Measurements from ENCODE around the gene MBOAT1. TPM values are rescaled to one million over a fixed set of nuclear protein-coding genes. Genes with fewer than 3 reads are reported as not detected.
A peak's percentile ranks its signal among the peaks of the same experiment; 100 is the strongest.

MBOAT1 gene
- total and polyA plus RNA-seq, 8 donors, result 2.7 to 21.3 (median 4.6) TPM

GRCh38 chr6:20235041-20235440, 22.8 kb upstream of the MBOAT1 start:
- FAIRE-seq (no peak), ATAC-seq (no peak), DNase-seq (no peak)
- Histone ChIP-seq H3K4me3 (no peak overlapping the region), H3K27me3 (no peaks in the 10 kb centered on the region), H3K36me3 (no peaks in the 10 kb centered on the region), H3K4me1 (no peaks in the 10 kb centered on the region), H3K27ac (no peak overlapping the region), H3K9me3 (no peaks in the 10 kb centered on the region)
- intact Hi-C loops (cut with DNase I), result no loop called here
- WGBS, 2 donors, result 72 to 85% methylated on average over 5 to 6 of the region's 6 CpGs
- TF ChIP-seq CTCF (IDR thresholded peaks at IDR 0.05), result no peak

- 72 to 77% methylated on average over 7 of the region's 7 CpGs for WGBS, 2 donors
- no peaks in the 10 kb centered on the region for H3K9me3 ChIP-seq
- H3K27ac ChIP-seq, result no peak overlapping the region
- H3K4me1 ChIP-seq, result no peaks in the 10 kb centered on the region
- FAIRE-seq, result no peak
- H3K4me3 ChIP-seq, result no peak overlapping the region
- intact Hi-C loops (cut with DNase I), result no loop called here
- H3K36me3 ChIP-seq, result no peaks in the 10 kb centered on the region
- TF ChIP-seq CTCF (IDR thresholded peaks at IDR 0.05), result no peak
- no peak for ATAC-seq
- H3K27me3 ChIP-seq, result no peaks in the 10 kb centered on the region
- DNase-seq, result no peak
These were observed 21.9 kb upstream of the MBOAT1 start for GRCh38 chr6:20234136-20234535.

DNA sequence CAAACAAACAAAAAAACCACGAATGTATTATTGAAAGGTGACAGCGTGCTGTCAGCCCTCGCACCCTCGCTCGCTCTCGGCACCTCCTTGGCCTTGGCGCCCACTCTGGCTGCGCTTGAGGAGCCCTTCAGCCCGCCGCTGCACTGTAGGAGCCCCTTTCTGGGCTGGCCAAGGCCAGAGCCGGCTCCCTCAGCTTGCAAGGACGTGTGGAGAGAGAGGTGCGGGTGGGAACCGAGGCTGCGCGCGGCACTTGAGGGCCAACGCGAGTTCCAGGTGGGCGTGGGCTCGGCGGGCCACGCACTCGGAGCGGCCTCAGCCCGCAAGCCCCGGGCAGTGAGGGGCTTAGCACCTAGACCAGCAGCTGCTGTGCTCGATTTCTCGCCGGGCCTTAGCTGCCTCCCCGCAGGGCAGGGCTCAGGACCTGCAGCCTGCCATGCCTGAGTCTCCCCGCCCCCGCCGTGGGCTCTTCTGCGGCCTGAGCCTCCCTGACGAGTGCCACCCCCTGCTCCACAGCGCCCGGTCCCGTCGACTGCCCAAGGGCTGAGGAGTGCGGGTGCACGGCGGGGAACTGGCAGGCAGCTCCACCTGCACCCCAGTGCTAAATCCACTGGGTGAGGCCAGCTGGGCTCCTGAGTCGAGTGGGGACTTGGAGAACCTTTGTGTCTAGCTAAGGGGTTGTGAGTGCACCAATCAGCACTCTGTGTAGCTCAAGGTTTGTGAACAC, 20.9 kb upstream of the MBOAT1 start:
- intact Hi-C loops (cut with DNase I), result no loop called here

DNA sequence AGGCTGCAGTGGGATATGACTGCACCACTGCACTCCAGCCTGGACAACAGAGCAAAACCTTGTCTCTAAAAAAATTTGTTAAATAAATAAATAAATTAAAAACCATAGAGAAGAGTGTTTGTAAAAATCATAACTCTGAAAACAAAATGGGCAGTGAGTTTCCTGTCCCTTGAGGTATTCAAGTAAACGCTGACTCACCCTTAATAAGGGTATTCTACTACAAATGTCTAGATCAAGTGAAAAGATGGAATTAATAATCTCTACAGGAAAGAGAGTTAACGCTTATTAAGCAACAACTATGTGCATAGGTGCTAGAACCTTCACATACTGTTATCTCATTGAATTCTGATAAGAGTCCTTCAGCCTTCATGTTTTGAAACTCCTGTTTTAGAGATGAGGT, 19.9 kb upstream of the MBOAT1 start:
- no peaks in the 10 kb centered on the region for H3K9me3 ChIP-seq
- no peaks in the 10 kb centered on the region for H3K4me1 ChIP-seq
- no peaks in the 10 kb centered on the region for H3K36me3 ChIP-seq
- FAIRE-seq (no peak), DNase-seq (no peak), ATAC-seq (no peak)
- H3K27me3 ChIP-seq, result no peaks in the 10 kb centered on the region
- no peak overlapping the region for H3K4me3 ChIP-seq
- no peak overlapping the region for H3K27ac ChIP-seq
- intact Hi-C loops (cut with DNase I), result no loop called here
- TF ChIP-seq CTCF (IDR thresholded peaks at IDR 0.05), result no peak
- 90 to 96% methylated on average over 2 of the region's 2 CpGs for WGBS, 2 donors

More for the DNA sequence above, 20.9 kb upstream of the MBOAT1 start:
- Histone ChIP-seq H3K27ac (no peak overlapping the region), H3K9me3 (no peaks in the 10 kb centered on the region), H3K36me3 (no peaks in the 10 kb centered on the region), H3K27me3 (no peaks in the 10 kb centered on the region), H3K4me1 (no peaks in the 10 kb centered on the region), H3K4me3 (no peak overlapping the region)
- no peak for FAIRE-seq
- WGBS, 2 donors, result 94 to 96% methylated on average over 44 of the region's 44 CpGs
- no peak for TF ChIP-seq CTCF (IDR thresholded peaks at IDR 0.05)
- no peak for ATAC-seq
- DNase-seq, result peak in 1 of 6 donors; percentile 55

DNA sequence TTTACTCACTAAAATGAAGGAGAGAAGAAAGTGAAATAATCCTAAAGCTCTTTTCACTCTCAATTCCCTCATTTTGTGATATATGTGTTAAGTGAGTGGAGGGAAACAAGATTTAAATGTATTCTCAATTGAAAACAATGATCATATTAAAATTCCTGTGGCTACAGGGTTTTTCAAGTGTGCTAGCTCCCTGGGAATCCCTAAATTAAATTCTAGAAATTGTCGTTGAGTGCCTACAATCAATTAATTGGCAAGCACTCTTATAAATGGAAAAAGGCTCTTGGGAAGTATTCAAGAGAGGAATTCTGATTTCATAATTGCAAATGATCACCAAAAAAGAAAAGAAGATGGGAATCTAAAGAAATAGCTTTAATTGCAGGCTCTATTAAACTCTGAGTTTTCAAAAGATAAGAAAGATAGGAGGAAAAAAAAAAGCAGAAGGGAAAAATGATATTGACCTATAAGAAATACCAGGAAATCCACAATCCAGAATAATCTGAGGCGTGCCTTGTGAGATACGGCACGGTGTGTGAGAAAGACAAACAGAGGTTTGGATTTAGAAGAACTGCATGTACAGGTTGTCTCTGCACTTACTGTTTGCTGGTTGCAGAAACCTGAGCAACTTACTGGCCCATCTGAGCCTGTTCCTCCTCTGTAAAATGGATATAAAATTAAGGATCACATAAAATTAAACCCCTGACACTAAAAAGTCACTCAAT, 18.3 kb upstream of the MBOAT1 start:
- no peaks in the 10 kb centered on the region for H3K27me3 ChIP-seq
- H3K9me3 ChIP-seq, result no peaks in the 10 kb centered on the region
- H3K36me3 ChIP-seq, result no peaks in the 10 kb centered on the region
- intact Hi-C loops (cut with DNase I), result no loop called here
- no peak overlapping the region for H3K4me3 ChIP-seq
- ATAC-seq, result no peak
- no peak overlapping the region for H3K27ac ChIP-seq
- no peak for TF ChIP-seq CTCF (IDR thresholded peaks at IDR 0.05)
- no peak for DNase-seq
- H3K4me1 ChIP-seq, result no peaks in the 10 kb centered on the region
- 82 to 88% methylated on average over 4 of the region's 4 CpGs for WGBS, 2 donors
- no peak for FAIRE-seq
